IMR-90 (cell line): Measurements from ENCODE around the gene RNF227. TPM values are rescaled to one million over a fixed set of nuclear protein-coding genes. Genes with fewer than 3 reads are reported as not detected.

Experiments used
- ATAC-seq: fragments of 200-7000 bp; cut with Tn5 transposase; 2 replicates; pipeline ENCODE4 v1.9.1; 2020; ENCODE audit warnings: low read depth, mild to moderate bottlenecking, moderate library complexity
- BruUV-seq: library from RNA; stranded (reverse); fragments of 400-500 nt; replicated peaks from 2 replicates; lab custom pipeline; 2021; lab: Mats Ljungman, UMichigan
- CTCF ChIA-PET: fragments of 300-600 bp; formaldehyde crosslinking; extraction: SDS; loops from one replicate; lab custom pipeline; 2021; ENCODE audit warnings: antibody characterized with exemption; lab: Yijun Ruan, JAX
- POLR2A ChIA-PET: fragments of 300-600 bp; sonication (Branson Sonifier 250); formaldehyde crosslinking; loops from one replicate; lab custom pipeline; 2022; ENCODE audit warnings: antibody characterized with exemption; ENCODE audit not compliant: unreplicated experiment; lab: Charles Lee
- DNase-seq: peaks from one replicate; pipeline ENCODE4 v3.0.0; 2013
- H2AFZ ChIP-seq: replicated peaks from 2 replicates; pipeline ENCODE3; 2013; ENCODE audit warnings: low read length, mild to moderate bottlenecking; ENCODE audit not compliant: poor library complexity
- H2AK5ac ChIP-seq: 2 replicates; pipeline ENCODE4 v1.6.1; 2013; ENCODE audit warnings: low read depth, low read length, inconsistent platforms
- H2AK9ac ChIP-seq: replicated peaks from 2 replicates; pipeline ENCODE3; 2013; ENCODE audit warnings: mild to moderate bottlenecking, low read depth, low read length, moderate library complexity; ENCODE audit not compliant: poor library complexity
- H2BK120ac ChIP-seq: 2 replicates; pipeline ENCODE4 v1.6.1; 2013; ENCODE audit warnings: low read depth, low read length, inconsistent platforms
- H2BK15ac ChIP-seq: 3 replicates; pipeline ENCODE4 v1.6.1; 2013; ENCODE audit warnings: low read depth, low read length, inconsistent platforms
- H2BK20ac ChIP-seq: 2 replicates; pipeline ENCODE4 v1.6.1; 2013; ENCODE audit warnings: low read depth, mild to moderate bottlenecking, inconsistent platforms, low read length, moderate library complexity
- H2BK5ac ChIP-seq: 2 replicates; pipeline ENCODE4 v1.6.1; 2013; ENCODE audit warnings: mild to moderate bottlenecking, low read depth, low read length, inconsistent platforms; ENCODE audit not compliant: poor library complexity, severe bottlenecking
- H3K14ac ChIP-seq: replicated peaks from 2 replicates; pipeline ENCODE4 v1.6.1; 2013; ENCODE audit warnings: low read depth, low read length, inconsistent platforms
- H3K18ac ChIP-seq: 2 replicates; pipeline ENCODE4 v1.6.1; 2013; ENCODE audit warnings: low read depth, low read length, control low read depth
- H3K23ac ChIP-seq: 2 replicates; pipeline ENCODE4 v1.6.1; 2013; ENCODE audit warnings: low read depth, low read length, inconsistent platforms
- H3K27ac ChIP-seq: 2 replicates; pipeline ENCODE4 v1.5.1; 2013; ENCODE audit warnings: mild to moderate bottlenecking, control low read depth, low read length; ENCODE audit not compliant: insufficient read depth
- H3K27me3 ChIP-seq: 2 replicates; pipeline ENCODE4 v1.6.1; 2013; ENCODE audit warnings: low read length; ENCODE audit not compliant: control insufficient read depth, insufficient read depth
- H3K36me3 ChIP-seq: 2 replicates; pipeline ENCODE4 v1.6.1; 2013; ENCODE audit warnings: low read length, mixed read lengths; ENCODE audit not compliant: control insufficient read depth, insufficient read depth
- H3K4ac ChIP-seq: 2 replicates; pipeline ENCODE4 v1.6.1; 2013; ENCODE audit warnings: low read depth, low read length, inconsistent platforms
- H3K4me1 ChIP-seq: 2 replicates; pipeline ENCODE4 v1.6.1; 2013; ENCODE audit warnings: low read length, mixed read lengths; ENCODE audit not compliant: control insufficient read depth, insufficient read depth
- H3K4me2 ChIP-seq: 2 replicates; pipeline ENCODE4 v1.6.1; 2013; ENCODE audit warnings: low read depth, mild to moderate bottlenecking, control low read depth, low read length, moderate library complexity
- H3K4me3 ChIP-seq: 2 replicates; pipeline ENCODE4 v1.5.1; 2013; ENCODE audit warnings: low read depth, mild to moderate bottlenecking, control low read depth, low read length, moderate library complexity; ENCODE audit not compliant: insufficient read depth
- H3K56ac ChIP-seq: 2 replicates; pipeline ENCODE4 v1.6.1; 2013; ENCODE audit warnings: low read length, inconsistent platforms; ENCODE audit not compliant: insufficient read depth; ENCODE audit errors: extremely low read depth
- H3K79me1 ChIP-seq, 2 experiments: 2 replicates each; pipeline ENCODE4 v1.6.1; 2013; ENCODE audit warnings: low read length in 2 of 2, inconsistent platforms in 1 of 2, low read depth in 1 of 2
- H3K9ac ChIP-seq: 2 replicates; pipeline ENCODE4 v1.6.1; 2013; ENCODE audit warnings: low read depth, low read length, control low read depth
- H3K9me1 ChIP-seq: 2 replicates; pipeline ENCODE4 v1.6.1; 2013; ENCODE audit warnings: low read length, inconsistent platforms; ENCODE audit not compliant: insufficient read depth
- H3K9me3 ChIP-seq: 2 replicates; pipeline ENCODE4 v1.6.1; 2013; ENCODE audit warnings: low read length; ENCODE audit not compliant: control insufficient read depth, insufficient read depth
- H4K20me1 ChIP-seq: 2 replicates; pipeline ENCODE4 v1.6.1; 2013; ENCODE audit warnings: low read length, inconsistent platforms; ENCODE audit not compliant: insufficient read depth
- H4K5ac ChIP-seq: 2 replicates; pipeline ENCODE4 v1.6.1; 2013; ENCODE audit warnings: mild to moderate bottlenecking, low read depth, low read length, control low read depth
- H4K8ac ChIP-seq, 2 experiments: 2 replicates each; pipeline ENCODE4 v1.6.1; 2013; ENCODE audit warnings: low read depth in 2 of 2, low read length in 2 of 2, control low read depth in 1 of 2, inconsistent platforms in 1 of 2
- H4K91ac ChIP-seq: 2 replicates; pipeline ENCODE4 v1.6.1; 2013; ENCODE audit warnings: low read depth, low read length, inconsistent platforms; ENCODE audit not compliant: insufficient read depth
- BHLHE40 ChIP-seq: fragments of 150-350 bp; IDR thresholded peaks from 2 replicates; pipeline ENCODE4 v1.6.1; 2016; ENCODE audit warnings: mild to moderate bottlenecking, low read depth, low read length
- CEBPB ChIP-seq: IDR thresholded peaks from 2 replicates; pipeline ENCODE4 v1.6.1; 2012; ENCODE audit warnings: low read depth, low read length, improper control_type of control experiment
- CHD1 ChIP-seq: IDR thresholded peaks from 2 replicates; pipeline ENCODE4 v1.6.1; 2012; ENCODE audit warnings: low read depth, low read length, improper control_type of control experiment
- CTCF ChIP-seq: conservative IDR thresholded peaks from 2 replicates; pipeline ENCODE4 v1.5.1; 2012; ENCODE audit warnings: mild to moderate bottlenecking, low read depth, low read length, improper control_type of control experiment
- ELK1 ChIP-seq: fragments of 150-350 bp; IDR thresholded peaks from 2 replicates; pipeline ENCODE4 v1.6.1; 2016; ENCODE audit warnings: low read depth, mild to moderate bottlenecking, low read length, moderate library complexity, borderline replicate concordance
- FOS ChIP-seq: fragments of 150-350 bp; IDR thresholded peaks from 2 replicates; pipeline ENCODE4 v1.6.1; 2016; ENCODE audit warnings: low read depth, low read length
- MAFK ChIP-seq: IDR thresholded peaks from 2 replicates; pipeline ENCODE4 v1.6.1; 2012; ENCODE audit warnings: low read depth, low read length, improper control_type of control experiment
- MAZ ChIP-seq: IDR thresholded peaks from 2 replicates; pipeline ENCODE4 v1.6.1; 2012; ENCODE audit warnings: low read depth, mild to moderate bottlenecking, low read length, improper control_type of control experiment, moderate library complexity, borderline replicate concordance
- MXI1 ChIP-seq: IDR thresholded peaks from 2 replicates; pipeline ENCODE4 v1.6.1; 2012; ENCODE audit warnings: low read depth, mild to moderate bottlenecking, low read length, moderate library complexity, borderline replicate concordance
- NFE2L2 ChIP-seq: fragments of 150-350 bp; IDR thresholded peaks from 2 replicates; pipeline ENCODE4 v1.6.1; 2016; ENCODE audit warnings: low read depth, mild to moderate bottlenecking, low read length
- POLR2A ChIP-seq: IDR thresholded peaks from 2 replicates; pipeline ENCODE4 v1.6.1; 2012; ENCODE audit warnings: mild to moderate bottlenecking, low read depth, low read length
- RAD21 ChIP-seq: IDR thresholded peaks from 2 replicates; pipeline ENCODE4 v1.6.1; 2012; ENCODE audit warnings: low read length, improper control_type of control experiment
- RCOR1 ChIP-seq: IDR thresholded peaks from 2 replicates; pipeline ENCODE4 v1.6.1; 2012; ENCODE audit warnings: mild to moderate bottlenecking, low read length, improper control_type of control experiment; ENCODE audit not compliant: insufficient replicate concordance
- RFX5 ChIP-seq: IDR thresholded peaks from 2 replicates; pipeline ENCODE4 v1.8.0; 2012; ENCODE audit warnings: low read depth, mild to moderate bottlenecking, low read length, moderate library complexity
- SMC3 ChIP-seq: fragments of 150-350 bp; IDR thresholded peaks from 2 replicates; pipeline ENCODE4 v1.6.1; 2016; ENCODE audit warnings: low read depth, mild to moderate bottlenecking, antibody characterized with exemption, low read length, moderate library complexity
- WGBS, 2 experiments: methylation state at CpG; one replicate each; pipeline versions ENCODE4 v1.1.5 to v1.1.7; 2013; ENCODE audit warnings: missing lambda C conversion rate in 2 of 2; ENCODE audit not compliant: insufficient read length in 1 of 2; ENCODE audit errors: extremely low coverage in 2 of 2; 5-methylcytosine and 5-hydroxymethylcytosine counted together
- dilution Hi-C: fragments of 300-500 bp; cut with HindIII; formaldehyde crosslinking; loops from one replicate; pipeline ENCODE4 v1.14.3; 2018; ENCODE audit warnings: low sequenced_read_pairs; ENCODE audit not compliant: unreplicated experiment
- in situ Hi-C: fragments of 300-500 bp; cut with MboI; formaldehyde crosslinking; loops from 3 replicates; pipeline ENCODE4 v1.14.3; 2019; ENCODE audit warnings: low sequenced_read_pairs, inconsistent platforms, mixed read lengths
- intact Hi-C: fragments of 100-400 bp; cut with micrococcal nuclease; formaldehyde crosslinking; loops from 2 replicates; pipeline ENCODE4 v1.10.0; 2022
- polyA plus RNA-seq, 3 experiments: library from polyadenylated mRNA; depleted of rRNA; stranded (reverse); fragments of >200 nt; gene quantifications; 2 replicates each; pipeline ENCODE4 v1.2.3, GENCODE V29; 2012; ENCODE audit warnings: low replicate concordance in 1 of 3
- total RNA-seq: library from RNA; depleted of rRNA; stranded (reverse); fragments of >200 nt; gene quantifications from 2 replicates; pipeline ENCODE4 v1.2.3, GENCODE V29; 2012
- TF ChIP-seq, protein P1 (sequence below): fragments of 150-350 bp; IDR thresholded peaks from 2 replicates; pipeline ENCODE4 v1.6.1; 2017; ENCODE audit warnings: mild to moderate bottlenecking, antibody characterized with exemption, low read length, low read depth

RNF227 gene
- total and polyA plus RNA-seq, 2 of the 4 experiments (the other 2 are of a cell fraction) = 1.3 to 3.1 TPM

DNA sequence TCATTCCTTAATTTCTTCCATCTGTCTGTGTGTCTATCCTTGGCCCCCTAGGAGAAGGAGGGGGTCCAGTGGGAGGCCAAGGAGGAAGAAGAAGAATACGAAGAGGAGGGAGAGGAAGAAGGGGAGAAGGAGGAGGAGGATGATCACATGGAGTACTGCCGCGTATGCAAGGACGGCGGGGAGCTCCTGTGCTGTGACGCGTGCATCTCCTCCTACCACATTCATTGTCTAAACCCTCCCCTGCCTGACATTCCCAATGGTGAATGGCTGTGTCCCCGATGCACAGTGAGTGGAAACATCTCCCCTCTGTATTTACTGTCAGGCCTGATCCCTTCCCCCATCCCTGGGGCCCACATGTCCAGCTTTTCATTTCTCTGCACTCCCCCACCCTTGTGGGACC, 21.2 kb downstream of the RNF227 start:
- no peak overlapping the region for H2AFZ ChIP-seq
- no peak overlapping the region for H4K8ac ChIP-seq
- H2BK5ac ChIP-seq = no peak overlapping the region
- CTCF ChIA-PET = no interaction called here
- H3K79me1 ChIP-seq = peaks cover under 1 to 44% of the 10 kb centered on the region in 2 experiments; a peak in 3 of 4 replicates
- in situ Hi-C loops (loop anchor here (5.0 kb wide), 1 partner anchor 33 kb away; no protein-coding TSS in a partner anchor), dilution Hi-C loops (no loop called here), intact Hi-C loops (loop anchor here (5.0 kb wide), 2 partner anchors 73 to 153 kb away; no protein-coding TSS in a partner anchor)
- DNase-seq (no peak), ATAC-seq (no peak)
- no peak overlapping the region for H4K5ac ChIP-seq
- H3K4me1 ChIP-seq = peaks cover 2% of the 10 kb centered on the region; the same call in 1 of the 2 replicates
- H2BK120ac ChIP-seq = no peak overlapping the region
- H2AK5ac ChIP-seq = no peak overlapping the region
- POLR2A ChIA-PET = no interaction called here
- H3K9ac ChIP-seq = no peak overlapping the region
- no peaks in the 10 kb centered on the region for H3K9me3 ChIP-seq
- no TSS peak for BruUV-seq
- no peak overlapping the region for H3K56ac ChIP-seq
- no peak overlapping the region for H2BK15ac ChIP-seq
- H4K91ac ChIP-seq = no peak overlapping the region
- WGBS, 2 experiments = 100% methylated on average over 3 of the region's 8 CpGs; no CpG with 5 or more reads in 1 of the 2 experiments
- no peak overlapping the region for H3K18ac ChIP-seq
- no peak overlapping the region for H2AK9ac ChIP-seq
- no peak overlapping the region for H3K23ac ChIP-seq
- TF ChIP-seq RCOR1 (no peak), CEBPB (no peak), NFE2L2 (no peak), RAD21 (no peak), CHD1 (no peak), BHLHE40 (no peak), MXI1 (no peak), MAFK (no peak), FOS (no peak), SMC3 (no peak), CTCF (no peak), MAZ (no peak), POLR2A (no peak), RFX5 (no peak), ELK1 (no peak)
- TF ChIP-seq, protein P1, sequence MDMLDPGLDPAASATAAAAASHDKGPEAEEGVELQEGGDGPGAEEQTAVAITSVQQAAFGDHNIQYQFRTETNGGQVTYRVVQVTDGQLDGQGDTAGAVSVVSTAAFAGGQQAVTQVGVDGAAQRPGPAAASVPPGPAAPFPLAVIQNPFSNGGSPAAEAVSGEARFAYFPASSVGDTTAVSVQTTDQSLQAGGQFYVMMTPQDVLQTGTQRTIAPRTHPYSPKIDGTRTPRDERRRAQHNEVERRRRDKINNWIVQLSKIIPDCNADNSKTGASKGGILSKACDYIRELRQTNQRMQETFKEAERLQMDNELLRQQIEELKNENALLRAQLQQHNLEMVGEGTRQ = no peak
- no peak overlapping the region for H3K27ac ChIP-seq
- H3K27me3 ChIP-seq = no peaks in the 10 kb centered on the region
- peaks cover 3% of the 10 kb centered on the region; the same call in 1 of the 2 replicates for H4K20me1 ChIP-seq
- H2BK20ac ChIP-seq = no peak overlapping the region
- no peak overlapping the region for H3K14ac ChIP-seq
- peaks cover 66% of the 10 kb centered on the region for H3K36me3 ChIP-seq
- H3K4me2 ChIP-seq = no peak overlapping the region
- peaks cover 2% of the 10 kb centered on the region; the same call in 1 of the 2 replicates for H3K9me1 ChIP-seq
- H3K4ac ChIP-seq = no peak overlapping the region
- no peak overlapping the region for H3K4me3 ChIP-seq
